HepG2 (cell line): ENCODE results near the gene TOM1L1. TPM values are rescaled to one million over a fixed set of nuclear protein-coding genes. Genes with fewer than 3 reads are reported as not detected.

Experiments
- ATAC-seq: fragments of 200-7000 bp; cut with Tn5 transposase; 3 replicates; pipeline ENCODE4 v1.9.1; 2020; ENCODE audit warnings: mild to moderate bottlenecking, moderate library complexity
- BruUV-seq: library from RNA; stranded (reverse); fragments of 400-500 nt; replicated peaks from 2 replicates; lab custom pipeline; 2021; lab: Mats Ljungman, UMichigan
- CTCF ChIA-PET: fragments of 300-600 bp; formaldehyde crosslinking; extraction: SDS; loops from one replicate; lab custom pipeline; 2021; ENCODE audit warnings: low total read pairs, inconsistent platforms, low intra/inter-chr PET ratio; lab: Yijun Ruan, JAX
- POLR2A ChIA-PET: fragments of 350-600 bp; sonication (Branson Sonifier 250); formaldehyde crosslinking; loops from one replicate; lab custom pipeline; 2020; ENCODE audit warnings: antibody characterized with exemption, inconsistent platforms; lab: Yijun Ruan, JAX
- DNase-seq: peaks from one replicate; pipeline ENCODE4 v3.0.0-alpha.2; 2015; ENCODE audit warnings: low spot score
- FAIRE-seq: peaks from 3 replicates; lab custom pipeline; 2011; peaks lifted over from hg19 to GRCh38; lab: Jason Lieb, UNC
- H2AFZ ChIP-seq: one replicate; pipeline ENCODE4 v1.6.1; 2011; ENCODE audit warnings: low read length, inconsistent platforms
- H3K27ac ChIP-seq: fragments of 300-600 bp; 3 replicates; pipeline ENCODE4 v1.8.0; 2011; ENCODE audit warnings: mixed run types, mild to moderate bottlenecking, mixed read lengths, low read length, inconsistent platforms; ENCODE audit not compliant: insufficient read depth; ENCODE audit errors: extremely low read length
- H3K27me3 ChIP-seq, 2 experiments: fragments of 200-600 bp in 1 of 2; 2 replicates in 1 of 2; 3 replicates in 1 of 2; pipeline versions ENCODE4 v1.6.0 to v1.8.0; 2011; ENCODE audit warnings: low read length in 2 of 2, mild to moderate bottlenecking in 2 of 2, moderate library complexity in 2 of 2, inconsistent platforms in 1 of 2; ENCODE audit not compliant: insufficient read depth in 2 of 2, control insufficient read depth in 1 of 2
- H3K36me3 ChIP-seq, 2 experiments: fragments of 200-600 bp in 1 of 2; replicated peaks in 1 of 2; 2 replicates in 1 of 2; 3 replicates in 1 of 2; pipeline versions ENCODE4 v1.5.1 to v1.8.0; 2011; ENCODE audit warnings: low read length in 2 of 2, inconsistent platforms in 1 of 2; ENCODE audit not compliant: insufficient read depth in 2 of 2, control insufficient read depth in 1 of 2
- H3K4me1 ChIP-seq: 2 replicates; pipeline ENCODE4 v1.5.1; 2012; ENCODE audit warnings: low read length, inconsistent platforms; ENCODE audit not compliant: insufficient read depth
- H3K4me2 ChIP-seq: 2 replicates; pipeline ENCODE4 v1.6.0; 2011; ENCODE audit warnings: low read depth, low read length, inconsistent platforms
- H3K4me3 ChIP-seq, 3 experiments: fragments of 200-600 bp in 1 of 3; sonication (generic), shearing (Covaris generic) in 1 of 3; replicated peaks in 1 of 3; 2 replicates each; pipeline ENCODE4 v1.5.1; 2011 to 2016; ENCODE audit warnings: low read length in 3 of 3, inconsistent platforms in 2 of 3, low read depth in 2 of 3, mild to moderate bottlenecking in 2 of 3, control low read depth in 1 of 3, mixed read lengths in 1 of 3; ENCODE audit not compliant: insufficient read depth in 1 of 3
- H3K79me2 ChIP-seq: one replicate; pipeline ENCODE4 v1.6.1; 2011; ENCODE audit warnings: low read length, inconsistent platforms; ENCODE audit not compliant: insufficient read depth
- H3K9ac ChIP-seq: 2 replicates; pipeline ENCODE4 v1.6.0; 2011; ENCODE audit warnings: mild to moderate bottlenecking, low read depth, low read length, inconsistent platforms; ENCODE audit not compliant: insufficient read depth
- H3K9me3 ChIP-seq: 2 replicates; pipeline ENCODE4 v1.5.1; 2012; ENCODE audit warnings: mild to moderate bottlenecking, low read length
- H4K20me1 ChIP-seq: 2 replicates; pipeline ENCODE4 v1.6.0; 2011; ENCODE audit warnings: inconsistent platforms, mild to moderate bottlenecking, low read length, moderate library complexity; ENCODE audit not compliant: insufficient read depth
- ARID3A ChIP-seq: IDR thresholded peaks from 2 replicates; pipeline ENCODE4 v1.6.1; 2012; ENCODE audit warnings: low read depth, low read length, improper control_type of control experiment
- ATAD3A ChIP-seq: sonication (generic); formaldehyde crosslinking; IDR thresholded peaks from 2 replicates; pipeline ENCODE4 v1.4.0; 2020; ENCODE audit warnings: missing genetic modification reagents
- ETV5 ChIP-seq: IDR thresholded peaks from 2 replicates; pipeline ENCODE4 v1.6.1; 2018; ENCODE audit warnings: missing biosample characterization, missing genetic modification reagents, inconsistent platforms, borderline replicate concordance
- HNRNPL ChIP-seq: fragments of 200-400 bp; formaldehyde crosslinking; IDR thresholded peaks from 2 replicates; pipeline ENCODE4 v1.6.1; 2017; ENCODE audit warnings: mild to moderate bottlenecking, low read depth, low read length
- PITX1 ChIP-seq: sonication (generic); formaldehyde crosslinking; IDR thresholded peaks from 2 replicates; pipeline ENCODE4 v1.5.1; 2020; ENCODE audit warnings: mild to moderate bottlenecking, missing genetic modification reagents
- PRPF4 ChIP-seq: fragments of 200-400 bp; formaldehyde crosslinking; IDR thresholded peaks from 2 replicates; pipeline ENCODE4 v1.6.1; 2016; ENCODE audit warnings: low read length, low read depth; ENCODE audit not compliant: poor library complexity, severe bottlenecking
- SYNCRIP ChIP-seq: fragments of 200-400 bp; formaldehyde crosslinking; IDR thresholded peaks from 2 replicates; pipeline ENCODE4 v1.6.1; 2018; ENCODE audit warnings: mild to moderate bottlenecking, low read depth, low read length; ENCODE audit not compliant: insufficient read depth
- ZNF235 ChIP-seq: sonication (generic); formaldehyde crosslinking; IDR thresholded peaks from 2 replicates; pipeline ENCODE4 v1.8.1; 2023; ENCODE audit warnings: mild to moderate bottlenecking, missing genetic modification reagents, borderline replicate concordance
- ZNF446 ChIP-seq: sonication (generic); formaldehyde crosslinking; IDR thresholded peaks from 2 replicates; pipeline ENCODE4 v1.5.0; 2020; ENCODE audit warnings: mild to moderate bottlenecking, missing genetic modification reagents
- ZNF451 ChIP-seq: sonication (generic); formaldehyde crosslinking; IDR thresholded peaks from 2 replicates; pipeline ENCODE4 v1.5.0; 2020; ENCODE audit warnings: mild to moderate bottlenecking, missing genetic modification reagents
- ZNF792 ChIP-seq: IDR thresholded peaks from 2 replicates; pipeline ENCODE4 v1.6.1; 2016
- WGBS: methylation state at CpG from one replicate; pipeline ENCODE4 v1.1.6; 2017; ENCODE audit warnings: low lambda C conversion rate; 5-methylcytosine and 5-hydroxymethylcytosine counted together
- in situ Hi-C: cut with HindIII; loops from 2 replicates; pipeline ENCODE4 v1.10.0; 2017; ENCODE audit warnings: low pct_unique_long_range_greater_than_20kb; ENCODE audit not compliant: extremely low pct_ligation_motif_present
- intact Hi-C: fragments of 100-400 bp; cut with micrococcal nuclease; formaldehyde crosslinking; loops from one replicate; pipeline ENCODE4 v1.10.0; 2022; ENCODE audit not compliant: unreplicated experiment
- polyA plus RNA-seq, 8 experiments: library from polyadenylated mRNA; depleted of rRNA in 3 of 8; stranded (reverse) in 7 of 8; unstranded in 1 of 8; fragments of >200 nt; fragmentation: Illumina TruSeq in 4 of 8; extraction: Trizol in 4 of 8; gene quantifications; 2 replicates each; pipeline versions ENCODE4 v1.2.1 to v1.2.3, GENCODE V29; 2011 to 2016; ENCODE audit warnings: low read depth in 4 of 8, missing spikeins in 1 of 8, mixed read lengths in 1 of 8; ENCODE audit not compliant: insufficient read depth in 1 of 8
- total RNA-seq, 5 experiments: library from RNA; depleted of rRNA; stranded (reverse); fragments of >200 nt; fragmentation: Illumina TruSeq; extraction: Trizol; gene quantifications; 2 replicates each; pipeline ENCODE4 v1.2.3, GENCODE V29; 2016; ENCODE audit warnings: low read depth in 1 of 5
- TF ChIP-seq, protein P1 (sequence below): sonication (generic); formaldehyde crosslinking; IDR thresholded peaks from 2 replicates; pipeline ENCODE4 v1.5.0; 2020; ENCODE audit warnings: missing genetic modification reagents, mild to moderate bottlenecking, borderline replicate concordance

Gene TOM1L1
- total and polyA plus RNA-seq, 2 of the 13 experiments (the other 11 are each of a cell fraction or from before 2014, with no cell fraction given) = 45.3 to 51.3 TPM

DNA sequence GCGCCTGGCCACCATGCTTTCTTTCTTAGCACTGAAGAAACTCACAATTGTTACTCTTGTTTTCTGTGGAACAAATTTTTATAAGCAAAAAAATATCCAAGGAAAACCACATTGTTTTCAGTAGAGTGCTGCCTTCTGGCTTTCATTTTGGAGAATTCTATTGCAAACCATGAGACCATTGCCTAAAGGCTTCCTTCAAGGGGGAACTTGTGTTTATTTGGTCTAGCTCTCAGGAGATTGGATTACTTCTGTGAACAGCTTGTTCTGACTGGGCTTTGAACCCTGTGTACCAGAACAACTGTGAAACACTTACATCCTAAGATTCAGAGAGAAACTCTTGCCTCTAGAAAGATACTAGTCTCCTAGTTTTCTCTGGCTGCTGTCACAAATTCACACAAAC lies 32.1 kb downstream of the TOM1L1 start:
- intact Hi-C loops = no loop called here
- POLR2A ChIA-PET = no interaction called here
- Histone ChIP-seq H3K36me3 (peaks cover 25 to 56% of the 10 kb centered on the region in 2 experiments), H3K4me1 (no peaks in the 10 kb centered on the region), H3K4me3 (no peak overlapping the region), H3K27me3 (no peaks in the 10 kb centered on the region), H3K27ac (no peak overlapping the region), H4K20me1 (no peaks in the 10 kb centered on the region), H2AFZ (no peak overlapping the region), H3K9ac (no peak overlapping the region)
- ATAC-seq = no peak
- 71% methylated on average over 1 of the region's 1 CpG for WGBS
- TF ChIP-seq ZNF446 (CRISPR knock-in tag) (no peak), PRPF4 (no peak), ZNF235 (CRISPR knock-in tag) (no peak), ZNF792 (CRISPR knock-in tag) (no peak), HNRNPL (no peak), ZNF451 (CRISPR knock-in tag) (no peak), SYNCRIP (no peak)
- TF ChIP-seq, protein P1, sequence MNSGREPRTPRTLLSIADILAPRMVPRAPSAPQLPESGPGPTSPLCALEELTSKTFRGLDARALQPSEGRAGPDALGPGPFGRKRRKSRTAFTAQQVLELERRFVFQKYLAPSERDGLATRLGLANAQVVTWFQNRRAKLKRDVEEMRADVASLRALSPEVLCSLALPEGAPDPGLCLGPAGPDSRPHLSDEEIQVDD (CRISPR knock-in tag) = no peak
- TF ChIP-seq, all 625 proteins: peak for 0
- FAIRE-seq (no peak), DNase-seq (no peak)
- CTCF ChIA-PET = no interaction called here
- BruUV-seq = no TSS peak
- H3K4me2 ChIP-seq = no peak overlapping the region
- no peaks in the 10 kb centered on the region for H3K9me3 ChIP-seq
- no peaks in the 10 kb centered on the region for H3K79me2 ChIP-seq
- in situ Hi-C loops = no loop called here

DNA sequence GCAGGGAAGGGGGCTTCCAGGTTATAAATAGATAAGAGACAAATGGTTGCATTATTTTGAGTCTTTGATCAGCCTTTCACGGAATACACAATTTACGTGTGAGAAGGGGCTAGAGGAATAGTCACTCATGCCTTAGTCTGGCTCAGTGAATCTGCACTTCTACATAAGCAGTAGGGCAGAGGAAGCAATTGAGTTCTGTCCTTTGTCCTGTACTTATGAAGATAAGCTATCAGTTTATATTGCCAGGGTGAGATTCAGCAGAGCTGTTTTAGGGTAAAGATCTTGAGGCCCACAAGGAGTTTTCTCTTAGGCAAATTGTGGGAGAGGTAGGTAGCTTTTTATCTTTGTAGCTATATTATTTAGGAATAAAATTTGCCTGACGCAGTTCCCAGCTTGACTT lies 33.3 kb downstream of the TOM1L1 start:
- Histone ChIP-seq H3K4me3 (no peak overlapping the region), H3K9ac (no peak overlapping the region), H3K27ac (no peak overlapping the region), H3K79me2 (no peaks in the 10 kb centered on the region), H3K9me3 (no peaks in the 10 kb centered on the region), H2AFZ (no peak overlapping the region), H3K36me3 (peaks cover 25 to 56% of the 10 kb centered on the region in 2 experiments), H4K20me1 (no peaks in the 10 kb centered on the region), H3K4me2 (no peak overlapping the region), H3K4me1 (no peaks in the 10 kb centered on the region), H3K27me3 (no peaks in the 10 kb centered on the region)
- in situ Hi-C loops = no loop called here
- ChIA-PET POLR2A (no interaction called here), CTCF (no interaction called here)
- intact Hi-C loops = no loop called here
- FAIRE-seq = no peak
- no TSS peak for BruUV-seq
- ATAC-seq = no peak
- no peak for DNase-seq
- TF ChIP-seq PITX1 (CRISPR knock-in tag) = no peak
- no peak for TF ChIP-seq ARID3A
- no peak for TF ChIP-seq ETV5
- no peak for TF ChIP-seq ATAD3A (CRISPR knock-in tag)
- TF ChIP-seq, all 625 proteins: peak for 0
- 96% methylated on average over 3 of the region's 3 CpGs for WGBS
